Osteoblast (primary cell): ENCODE data around the gene PCDHGA5. TPM values are rescaled to one million over a fixed set of nuclear protein-coding genes. Genes with fewer than 3 reads are reported as not detected.

Experiments used
- DNase-seq: peaks from one replicate; pipeline ENCODE4 v3.0.0; 2011; ENCODE audit warnings: low spot score, mixed read lengths; ENCODE audit not compliant: insufficient read length; ENCODE audit errors: missing footprints
- H2AFZ ChIP-seq: 2 replicates; pipeline ENCODE4 v1.6.0; 2011; ENCODE audit warnings: mild to moderate bottlenecking, low read length
- H3K27ac ChIP-seq: 2 replicates; pipeline ENCODE4 v1.5.1; 2011; ENCODE audit warnings: mild to moderate bottlenecking, low read depth, low read length, moderate library complexity
- H3K27me3 ChIP-seq: 2 replicates; pipeline ENCODE4 v1.6.0; 2012; ENCODE audit warnings: mild to moderate bottlenecking, control low read depth, inconsistent platforms, low read length, moderate library complexity; ENCODE audit not compliant: insufficient read depth
- H3K36me3 ChIP-seq: 2 replicates; pipeline ENCODE4 v1.5.1; 2011; ENCODE audit warnings: mild to moderate bottlenecking, low read length, control low read depth, moderate library complexity; ENCODE audit not compliant: insufficient read depth
- H3K4me1 ChIP-seq: 2 replicates; pipeline ENCODE4 v1.5.1; 2011; ENCODE audit warnings: mild to moderate bottlenecking, low read length, control low read depth, moderate library complexity; ENCODE audit not compliant: insufficient read depth
- H3K4me2 ChIP-seq: 2 replicates; pipeline ENCODE4 v1.6.0; 2011; ENCODE audit warnings: mild to moderate bottlenecking, low read length; ENCODE audit not compliant: insufficient read depth
- H3K4me3 ChIP-seq: fragments of 200-600 bp; sonication (generic); 3 replicates; pipeline ENCODE4 v1.5.1; 2012; ENCODE audit warnings: mild to moderate bottlenecking, low read length, inconsistent platforms; ENCODE audit not compliant: insufficient read depth
- H3K79me2 ChIP-seq: 2 replicates; pipeline ENCODE4 v1.6.0; 2012; ENCODE audit warnings: mild to moderate bottlenecking, low read length, control low read depth, inconsistent platforms; ENCODE audit not compliant: insufficient read depth
- H3K9me3 ChIP-seq: 2 replicates; pipeline ENCODE4 v1.5.1; 2011; ENCODE audit warnings: low read depth, low read length, control low read depth
- H4K20me1 ChIP-seq: 2 replicates; pipeline ENCODE4 v1.6.0; 2012; ENCODE audit warnings: mild to moderate bottlenecking, low read length, control low read depth; ENCODE audit not compliant: insufficient read depth
- total RNA-seq: library from RNA; depleted of rRNA; stranded (reverse); fragments of >200 nt; gene quantifications from 2 replicates; pipeline ENCODE4 v1.2.3, GENCODE V29; 2012
- TF ChIP-seq, protein P1 (sequence below): IDR thresholded peaks from 2 replicates; pipeline ENCODE4 v1.5.1; 2011; ENCODE audit warnings: mild to moderate bottlenecking, low read depth, low read length, moderate library complexity; ENCODE audit errors: extremely low read depth

Gene PCDHGA5
- total RNA-seq, 1 donor, result 2.5 TPM

- Histone ChIP-seq H2AFZ (no peak overlapping the region), H3K27ac (no peak overlapping the region), H3K4me3 (no peak overlapping the region), H3K9me3 (peaks cover 14% of the 10 kb centered on the region), H3K4me2 (no peak overlapping the region), H3K79me2 (no peaks in the 10 kb centered on the region), H3K36me3 (no peaks in the 10 kb centered on the region), H3K4me1 (peaks cover 2% of the 10 kb centered on the region), H3K27me3 (peaks cover 31% of the 10 kb centered on the region), H4K20me1 (no peaks in the 10 kb centered on the region)
- TF ChIP-seq, protein P1, sequence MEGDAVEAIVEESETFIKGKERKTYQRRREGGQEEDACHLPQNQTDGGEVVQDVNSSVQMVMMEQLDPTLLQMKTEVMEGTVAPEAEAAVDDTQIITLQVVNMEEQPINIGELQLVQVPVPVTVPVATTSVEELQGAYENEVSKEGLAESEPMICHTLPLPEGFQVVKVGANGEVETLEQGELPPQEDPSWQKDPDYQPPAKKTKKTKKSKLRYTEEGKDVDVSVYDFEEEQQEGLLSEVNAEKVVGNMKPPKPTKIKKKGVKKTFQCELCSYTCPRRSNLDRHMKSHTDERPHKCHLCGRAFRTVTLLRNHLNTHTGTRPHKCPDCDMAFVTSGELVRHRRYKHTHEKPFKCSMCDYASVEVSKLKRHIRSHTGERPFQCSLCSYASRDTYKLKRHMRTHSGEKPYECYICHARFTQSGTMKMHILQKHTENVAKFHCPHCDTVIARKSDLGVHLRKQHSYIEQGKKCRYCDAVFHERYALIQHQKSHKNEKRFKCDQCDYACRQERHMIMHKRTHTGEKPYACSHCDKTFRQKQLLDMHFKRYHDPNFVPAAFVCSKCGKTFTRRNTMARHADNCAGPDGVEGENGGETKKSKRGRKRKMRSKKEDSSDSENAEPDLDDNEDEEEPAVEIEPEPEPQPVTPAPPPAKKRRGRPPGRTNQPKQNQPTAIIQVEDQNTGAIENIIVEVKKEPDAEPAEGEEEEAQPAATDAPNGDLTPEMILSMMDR, result no peak
- DNase-seq, result no peak
Measured at GRCh38 chr5:141356133-141356532, 7.8 kb upstream of the PCDHGA5 start.

DNA sequence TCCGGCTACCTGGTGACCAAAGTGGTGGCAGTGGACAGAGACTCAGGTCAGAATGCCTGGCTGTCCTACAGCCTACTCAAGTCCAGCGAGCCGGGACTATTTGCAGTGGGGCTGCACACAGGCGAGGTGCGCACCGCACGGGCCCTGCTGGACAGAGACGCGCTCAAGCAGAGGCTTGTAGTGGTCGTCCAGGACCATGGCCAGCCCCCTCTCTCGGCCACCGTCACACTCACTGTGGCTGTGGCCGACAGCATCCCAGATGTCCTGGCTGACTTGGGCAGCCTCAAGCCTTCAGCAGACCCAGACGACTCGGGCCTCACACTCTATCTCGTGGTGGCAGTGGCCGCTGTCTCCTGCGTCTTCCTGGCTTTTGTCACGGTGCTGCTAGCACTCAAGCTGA is 7.0 kb upstream of the PCDHGA5 start:
- H2AFZ ChIP-seq, result no peak overlapping the region
- no peak overlapping the region for H3K4me2 ChIP-seq
- TF ChIP-seq, protein P1, result no peak
- DNase-seq, result peak; percentile 61
- peaks cover 18% of the 10 kb centered on the region for H3K9me3 ChIP-seq
- H3K4me3 ChIP-seq, result no peak overlapping the region
- H3K27me3 ChIP-seq, result peaks cover 30% of the 10 kb centered on the region
- no peaks in the 10 kb centered on the region for H4K20me1 ChIP-seq
- H3K4me1 ChIP-seq, result peaks cover 2% of the 10 kb centered on the region
- no peak overlapping the region for H3K27ac ChIP-seq
- no peaks in the 10 kb centered on the region for H3K79me2 ChIP-seq
- no peaks in the 10 kb centered on the region for H3K36me3 ChIP-seq

DNA sequence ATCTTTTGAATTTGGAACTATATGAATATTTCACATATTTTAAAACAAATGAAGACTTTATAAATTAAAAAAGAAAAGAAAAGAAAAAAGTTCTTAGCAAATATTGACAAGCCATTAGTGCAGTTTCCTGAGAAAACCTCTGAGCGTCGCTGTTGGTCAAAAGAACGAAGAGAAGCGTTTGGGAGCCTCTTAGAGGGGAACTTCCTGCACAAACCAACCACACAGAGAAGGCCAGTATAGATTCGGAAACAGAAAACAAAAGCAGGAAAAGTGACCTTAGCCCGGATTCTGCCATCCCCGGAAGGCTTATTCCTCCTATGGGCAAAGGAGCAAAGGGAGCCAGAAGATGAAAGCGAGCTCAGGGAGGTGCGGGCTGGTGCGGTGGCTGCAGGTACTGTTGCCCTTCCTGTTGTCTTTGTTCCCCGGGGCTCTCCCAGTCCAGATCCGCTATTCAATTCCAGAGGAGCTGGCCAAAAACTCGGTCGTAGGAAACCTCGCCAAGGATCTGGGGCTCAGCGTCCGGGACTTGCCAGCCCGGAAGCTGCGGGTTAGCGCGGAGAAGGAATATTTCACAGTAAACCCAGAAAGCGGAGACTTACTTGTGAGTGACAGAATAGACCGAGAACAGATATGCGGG is 4.1 kb upstream of the PCDHGA5 start, which contains the start of gene PCDHGB2:
Gene PCDHGB2 (plus strand): TSS at position 205 of the 637 bp plus-strand sequence. CDS start 142 bp downstream, at position 347.
- no peaks in the 10 kb centered on the region for H4K20me1 ChIP-seq

GRCh38 chr5:141360685-141361084 is 3.3 kb upstream of the PCDHGA5 start:
- no peak overlapping the region for H3K27ac ChIP-seq
- H3K36me3 ChIP-seq, result no peaks in the 10 kb centered on the region
- H3K4me2 ChIP-seq, result no peak overlapping the region
- TF ChIP-seq, protein P1, result no peak
- no peaks in the 10 kb centered on the region for H3K79me2 ChIP-seq
- peak; percentile 58 for DNase-seq
- H2AFZ ChIP-seq, result no peak overlapping the region
- H3K27me3 ChIP-seq, result peaks cover 50% of the 10 kb centered on the region
- H3K4me1 ChIP-seq, result peaks cover 1% of the 10 kb centered on the region
- H4K20me1 ChIP-seq, result no peaks in the 10 kb centered on the region
- H3K9me3 ChIP-seq, result peaks cover 33% of the 10 kb centered on the region
- H3K4me3 ChIP-seq, result peak overlapping the region; percentile 11

More for the DNA sequence above, 4.1 kb upstream of the PCDHGA5 start, which contains the start of gene PCDHGB2:
- Histone ChIP-seq H3K4me3 (peak within 1 kb of the TSS; percentile 68), H3K9me3 (peaks cover 29% of the 10 kb centered on the region), H3K36me3 (no peaks in the 10 kb centered on the region), H3K4me1 (peaks cover 2% of the 10 kb centered on the region), H3K79me2 (no peaks in the 10 kb centered on the region), H3K27ac (no peak within 1 kb of the TSS), H3K27me3 (peaks cover 43% of the 10 kb centered on the region), H3K4me2 (peak within 1 kb of the TSS; percentile 75), H2AFZ (peak within 1 kb of the TSS; percentile 73)
- TF ChIP-seq, protein P1, result peak; percentile 51
- peak; percentile 60 for DNase-seq
